WI38 (cell line): ENCODE measurements around the gene TIMP4.

Experiments
- H3K4me3 ChIP-seq: 2 replicates; pipeline ENCODE4 v1.5.1; 2011; ENCODE audit warnings: low read depth, mild to moderate bottlenecking, control low read depth, low read length
- TF ChIP-seq, protein P1 (sequence below): IDR thresholded peaks from 2 replicates; pipeline ENCODE4 v1.5.1; 2012; ENCODE audit warnings: low read depth, mild to moderate bottlenecking, control low read depth, low read length

TIMP4 gene

DNA sequence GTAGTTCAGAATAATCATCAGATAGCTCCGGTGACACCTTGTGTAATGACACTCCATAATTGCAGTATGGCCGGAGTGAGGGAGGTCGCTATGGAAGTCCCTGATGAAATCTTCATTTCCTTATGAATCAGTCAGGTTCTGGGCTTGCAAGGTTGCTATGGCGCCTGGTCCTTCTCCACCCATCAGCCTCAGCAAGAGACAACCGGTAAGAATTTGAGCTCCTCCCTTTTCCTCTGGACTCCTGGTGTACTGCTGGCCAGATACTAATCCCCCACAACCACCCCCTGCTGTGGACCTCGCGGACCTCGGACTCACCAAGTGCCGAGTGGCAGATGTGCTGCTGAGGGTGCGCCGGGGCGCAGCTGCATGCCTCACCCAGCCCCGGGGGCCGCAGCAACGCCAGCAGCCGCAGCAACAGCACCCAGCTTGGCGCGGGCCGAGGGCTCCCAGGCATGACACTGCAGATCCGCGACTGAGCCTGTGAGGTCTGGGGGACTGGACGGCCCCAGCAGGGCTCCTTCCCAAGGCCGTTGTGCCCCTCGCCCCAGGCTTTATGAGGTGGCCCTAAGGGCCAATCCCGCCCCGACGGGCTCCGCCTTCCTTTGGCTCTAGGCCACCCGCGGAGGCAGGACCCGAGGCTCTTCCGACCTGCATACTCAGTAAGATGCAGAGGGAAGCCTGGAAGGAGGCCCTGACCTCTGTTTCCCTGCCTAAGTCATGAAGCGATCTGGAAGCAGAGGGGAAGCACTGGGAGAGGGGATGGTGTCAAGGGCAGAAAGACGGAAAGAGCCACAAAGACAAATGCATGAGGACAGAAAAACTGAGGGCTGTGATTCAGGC, at the start of gene TIMP4:
Gene TIMP4 (minus strand): TSS at position 526 of the 840 bp plus-strand sequence. CDS start 72 bp downstream, at position 454.
- TF ChIP-seq, protein P1, sequence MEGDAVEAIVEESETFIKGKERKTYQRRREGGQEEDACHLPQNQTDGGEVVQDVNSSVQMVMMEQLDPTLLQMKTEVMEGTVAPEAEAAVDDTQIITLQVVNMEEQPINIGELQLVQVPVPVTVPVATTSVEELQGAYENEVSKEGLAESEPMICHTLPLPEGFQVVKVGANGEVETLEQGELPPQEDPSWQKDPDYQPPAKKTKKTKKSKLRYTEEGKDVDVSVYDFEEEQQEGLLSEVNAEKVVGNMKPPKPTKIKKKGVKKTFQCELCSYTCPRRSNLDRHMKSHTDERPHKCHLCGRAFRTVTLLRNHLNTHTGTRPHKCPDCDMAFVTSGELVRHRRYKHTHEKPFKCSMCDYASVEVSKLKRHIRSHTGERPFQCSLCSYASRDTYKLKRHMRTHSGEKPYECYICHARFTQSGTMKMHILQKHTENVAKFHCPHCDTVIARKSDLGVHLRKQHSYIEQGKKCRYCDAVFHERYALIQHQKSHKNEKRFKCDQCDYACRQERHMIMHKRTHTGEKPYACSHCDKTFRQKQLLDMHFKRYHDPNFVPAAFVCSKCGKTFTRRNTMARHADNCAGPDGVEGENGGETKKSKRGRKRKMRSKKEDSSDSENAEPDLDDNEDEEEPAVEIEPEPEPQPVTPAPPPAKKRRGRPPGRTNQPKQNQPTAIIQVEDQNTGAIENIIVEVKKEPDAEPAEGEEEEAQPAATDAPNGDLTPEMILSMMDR = no peak
- H3K4me3 ChIP-seq = peak within 1 kb of the TSS; percentile 40

DNA sequence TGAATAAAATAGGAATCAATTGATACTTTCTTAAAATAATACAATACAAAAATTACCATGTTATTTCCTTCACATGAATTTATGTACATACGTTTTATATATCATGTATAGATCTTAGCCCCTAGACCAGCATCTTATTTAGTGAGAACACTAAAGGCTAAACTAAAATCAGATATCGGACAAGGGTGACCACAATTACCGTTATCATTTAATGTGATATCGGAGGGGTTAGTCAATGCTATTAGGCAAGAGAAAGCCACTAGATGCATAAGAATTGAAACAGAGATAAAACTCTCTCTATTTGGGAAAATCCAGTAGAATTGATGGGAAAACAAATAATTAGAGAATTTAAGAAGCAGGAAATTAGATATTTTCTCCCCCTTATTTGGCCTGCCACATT, 46.5 kb upstream of the TIMP4 start:
- TF ChIP-seq, protein P1 = no peak
- H3K4me3 ChIP-seq = no peak overlapping the region

DNA sequence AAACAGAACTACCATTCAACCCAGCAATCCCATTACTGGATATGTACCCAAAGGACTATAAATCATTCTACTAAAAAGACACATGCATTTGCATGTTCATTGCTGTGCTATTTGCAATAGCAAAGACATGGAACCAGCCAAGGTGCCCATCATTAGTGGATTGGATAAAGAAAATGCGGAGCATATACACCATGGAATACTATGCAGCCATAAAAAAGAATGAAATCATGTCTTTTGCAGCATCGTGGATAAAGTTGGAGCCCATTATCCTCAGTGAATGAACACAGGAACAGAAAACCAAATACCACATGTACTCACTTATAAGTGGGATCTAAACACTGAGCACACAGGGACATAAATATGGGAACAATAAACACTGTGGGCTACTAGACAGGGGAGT, 43.1 kb upstream of the TIMP4 start:
- TF ChIP-seq, protein P1 = no peak
- H3K4me3 ChIP-seq = no peak overlapping the region

DNA sequence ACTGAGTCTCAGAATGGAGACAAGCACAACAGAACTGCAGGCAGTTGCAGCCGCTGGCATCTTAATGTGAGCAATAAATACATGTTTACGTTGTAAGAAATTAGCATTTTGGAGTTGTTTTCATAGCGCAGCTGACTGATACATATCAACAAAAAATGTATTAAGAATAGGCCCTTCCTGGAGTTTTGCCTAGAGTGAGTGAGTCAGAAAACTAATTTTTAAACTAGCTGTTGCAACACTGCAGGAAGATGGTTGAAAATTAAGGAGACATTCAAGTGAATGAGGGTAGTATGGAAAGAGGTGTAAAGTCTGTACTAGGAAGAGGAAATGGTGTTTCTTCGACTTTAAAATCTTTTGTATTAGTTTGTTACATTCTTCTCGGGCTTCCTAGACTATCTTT, 39.6 kb upstream of the TIMP4 start:
- TF ChIP-seq, protein P1 = no peak
- H3K4me3 ChIP-seq = no peak overlapping the region

DNA sequence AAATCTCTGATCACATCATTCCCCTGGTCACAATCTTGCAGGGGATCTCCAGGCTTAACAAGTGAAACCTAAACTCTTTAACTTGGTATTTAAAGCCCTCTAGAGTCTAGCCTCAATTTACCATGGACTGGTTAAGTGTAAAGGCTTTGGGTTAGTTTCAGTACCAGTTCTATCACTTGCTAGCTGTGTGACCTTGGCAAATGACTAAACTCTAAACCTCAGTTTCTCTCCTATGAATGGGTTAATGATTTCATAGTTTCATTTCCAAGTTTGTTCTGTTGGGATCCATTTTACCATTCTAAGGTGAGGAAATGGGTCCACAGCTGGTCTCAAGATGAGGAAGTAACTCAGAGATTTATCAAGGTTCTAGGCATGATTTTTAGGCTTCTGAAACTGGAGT, 38.8 kb upstream of the TIMP4 start:
- no peak overlapping the region for H3K4me3 ChIP-seq
- TF ChIP-seq, protein P1 = no peak

DNA sequence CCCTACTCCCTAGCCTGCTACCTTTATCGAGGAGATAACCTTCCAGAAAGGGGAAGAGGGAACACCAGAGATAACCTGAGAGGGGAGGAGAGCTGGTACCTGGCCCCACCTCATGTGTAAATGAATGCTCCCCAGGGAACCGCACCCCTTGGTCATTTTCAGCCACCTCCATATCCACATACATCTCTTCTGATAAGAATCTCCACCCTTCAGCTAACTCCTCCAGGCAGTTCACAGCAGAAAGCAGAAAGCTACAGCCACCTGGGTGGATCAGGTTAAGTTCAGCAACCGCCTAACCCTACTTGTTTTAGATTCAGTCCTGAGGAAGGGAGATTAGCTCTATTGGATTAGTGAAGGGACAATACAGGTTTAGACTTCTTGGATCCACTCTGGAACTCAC, 38.0 kb upstream of the TIMP4 start:
- H3K4me3 ChIP-seq = no peak overlapping the region
- TF ChIP-seq, protein P1 = no peak

DNA sequence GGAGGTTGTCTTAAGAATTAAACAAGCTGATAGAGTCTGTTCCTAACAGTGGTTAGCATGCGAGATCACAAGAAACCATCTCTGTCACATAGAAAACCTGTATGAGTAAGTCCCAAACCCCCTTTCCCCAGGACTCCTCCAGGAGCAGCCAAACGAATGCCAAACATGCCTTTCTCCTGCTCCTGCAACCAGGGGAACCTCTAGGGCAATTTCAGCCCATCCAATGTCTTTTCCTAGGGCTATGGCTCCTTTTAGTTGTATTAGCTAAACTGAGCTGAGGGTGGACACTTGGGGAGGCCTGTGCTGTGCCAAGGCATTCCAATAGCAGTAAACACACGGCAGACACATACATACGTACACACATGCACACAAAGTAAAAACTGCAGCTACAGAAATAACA, 36.5 kb upstream of the TIMP4 start:
- no peak overlapping the region for H3K4me3 ChIP-seq
- TF ChIP-seq, protein P1 = no peak
